ENCODE measurements around the gene PDE10A.
"Not testable (repeated sequence)": the region's sequence is repeated elsewhere in the genome, so short reads cannot be mapped to it uniquely, and the experiment has no call there.

The PDE10A gene

DNA sequence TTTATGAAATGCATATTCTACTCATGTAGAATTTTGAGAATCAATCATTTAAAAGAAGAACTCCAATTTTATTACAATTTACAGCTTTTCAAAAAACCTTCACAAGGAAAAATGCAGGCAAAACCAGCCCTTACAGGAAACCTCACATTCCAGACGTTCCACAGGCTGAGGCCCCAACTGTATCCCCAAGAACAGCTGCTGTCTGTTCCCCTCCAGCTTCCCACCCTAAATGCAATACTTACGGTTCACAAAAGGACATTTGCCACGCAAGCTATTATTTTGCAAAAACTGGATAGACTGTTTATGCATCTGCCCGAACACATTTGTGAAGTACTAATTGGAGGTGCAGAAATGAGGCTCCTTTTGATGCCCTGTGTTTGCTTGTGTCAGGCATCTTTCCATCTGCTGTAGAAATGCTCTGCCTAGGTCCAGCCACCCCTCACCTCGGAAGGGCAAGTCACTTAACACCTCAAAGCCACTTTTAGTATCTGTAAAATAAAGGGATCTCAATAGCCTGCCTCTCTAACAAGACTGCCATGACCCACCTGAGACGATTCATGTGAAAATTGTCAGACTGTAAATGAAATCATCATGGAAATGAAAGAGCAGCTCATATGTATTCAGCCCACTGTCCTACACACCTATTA is 26.5 kb downstream of the PDE10A start:
- Histone ChIP-seq H3K4me3 (ENCODE audit: low read depth in 1 of 2, low read length in 2 of 2) (no peak overlapping the region), H3K9ac (ENCODE audit: low read length) (no peak overlapping the region), H3K4me1 (ENCODE audit: insufficient read depth, low read length) (no peaks in the 10 kb centered on the region)

DNA sequence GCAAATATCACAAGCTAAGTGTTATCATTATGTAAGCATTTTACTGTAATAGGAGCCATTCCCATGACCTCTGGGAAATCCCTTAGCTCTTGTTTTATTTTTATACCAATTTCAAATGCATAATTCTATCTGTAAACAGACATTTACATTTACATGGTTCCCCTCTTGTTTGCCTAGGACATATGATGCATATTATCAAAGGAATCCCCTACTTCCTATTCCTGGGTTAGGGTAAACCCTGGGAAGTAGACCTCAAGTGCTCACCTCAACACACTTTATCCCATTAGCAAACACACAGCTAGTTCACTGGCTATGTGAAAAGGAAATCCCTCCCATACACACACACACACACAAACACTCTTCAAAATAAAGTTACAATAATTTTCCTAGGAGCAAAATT is 27.1 kb downstream of the PDE10A start:
- no peaks in the 10 kb centered on the region for H3K36me3 ChIP-seq (ENCODE audit: insufficient read depth, low read length)
- no peak overlapping the region for H3K27ac ChIP-seq (ENCODE audit: low read depth, low read length)
- no peaks in the 10 kb centered on the region for H3K4me1 ChIP-seq (ENCODE audit: insufficient read depth, low read length)
- no peak overlapping the region for H3K4me3 ChIP-seq (ENCODE audit: low read depth in 1 of 2, low read length in 2 of 2)
- H3K27me3 ChIP-seq (ENCODE audit: control insufficient read depth in 1 of 2, insufficient read depth in 2 of 2, low read length in 2 of 2): no peaks in the 10 kb centered on the region
- H3K9me3 ChIP-seq (ENCODE audit: low read length): no peaks in the 10 kb centered on the region
- H3K9ac ChIP-seq (ENCODE audit: low read length): no peak overlapping the region

More for the DNA sequence above, 26.5 kb downstream of the PDE10A start:
- no peaks in the 10 kb centered on the region for H3K36me3 ChIP-seq (ENCODE audit: insufficient read depth, low read length)
- no peak overlapping the region for H3K27ac ChIP-seq (ENCODE audit: low read depth, low read length)
- H3K27me3 ChIP-seq (ENCODE audit: control insufficient read depth in 1 of 2, insufficient read depth in 2 of 2, low read length in 2 of 2): no peaks in the 10 kb centered on the region
- H3K9me3 ChIP-seq (ENCODE audit: low read length): no peaks in the 10 kb centered on the region

DNA sequence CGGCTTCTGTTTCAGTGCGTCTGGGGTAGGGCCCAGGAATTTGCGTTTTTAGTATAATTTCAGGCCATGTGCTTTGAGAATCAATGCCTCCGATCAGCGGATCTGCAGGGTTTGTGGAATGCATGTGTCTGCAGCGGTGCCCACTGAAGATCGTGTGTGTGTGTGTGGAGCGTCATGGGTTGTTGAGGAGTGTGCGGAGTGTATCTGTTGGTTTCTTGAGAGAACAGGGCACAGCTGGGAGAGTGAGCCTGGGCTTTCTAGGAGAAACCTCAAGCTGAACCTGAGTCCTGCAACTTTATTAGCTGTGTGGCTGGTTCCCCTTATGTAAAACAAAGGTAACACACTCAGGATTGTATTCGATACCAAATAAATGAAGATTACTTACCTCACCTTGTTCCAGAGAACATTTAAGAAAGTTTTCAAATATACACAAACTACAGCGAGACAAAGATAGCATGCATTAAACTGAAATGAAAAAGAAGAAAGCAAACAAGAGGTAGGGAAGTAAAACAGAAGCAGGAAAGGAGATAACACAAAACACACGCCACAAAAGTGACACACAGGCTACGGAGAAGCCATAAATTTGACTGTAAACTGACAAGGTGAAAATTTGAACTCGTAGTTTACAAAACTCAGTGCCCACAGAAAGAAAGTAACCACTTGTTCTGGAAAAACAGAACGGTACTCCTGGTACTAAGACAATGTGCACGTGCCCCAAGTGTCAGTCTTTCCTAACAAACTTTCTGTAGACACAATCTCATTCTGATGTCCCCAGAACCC is 28.8 kb downstream of the PDE10A start:
- H3K27me3 ChIP-seq (ENCODE audit: control insufficient read depth in 1 of 2, insufficient read depth in 2 of 2, low read length in 2 of 2): no peaks in the 10 kb centered on the region
- no peaks in the 10 kb centered on the region for H3K36me3 ChIP-seq (ENCODE audit: insufficient read depth, low read length)
- no peak overlapping the region for H3K9ac ChIP-seq (ENCODE audit: low read length)
- H3K27ac ChIP-seq (ENCODE audit: low read depth, low read length): no peak overlapping the region
- no peaks in the 10 kb centered on the region for H3K4me1 ChIP-seq (ENCODE audit: insufficient read depth, low read length)
- H3K9me3 ChIP-seq (ENCODE audit: low read length): no peaks in the 10 kb centered on the region
- H3K4me3 ChIP-seq (ENCODE audit: low read depth in 1 of 2, low read length in 2 of 2): no peak overlapping the region

DNA sequence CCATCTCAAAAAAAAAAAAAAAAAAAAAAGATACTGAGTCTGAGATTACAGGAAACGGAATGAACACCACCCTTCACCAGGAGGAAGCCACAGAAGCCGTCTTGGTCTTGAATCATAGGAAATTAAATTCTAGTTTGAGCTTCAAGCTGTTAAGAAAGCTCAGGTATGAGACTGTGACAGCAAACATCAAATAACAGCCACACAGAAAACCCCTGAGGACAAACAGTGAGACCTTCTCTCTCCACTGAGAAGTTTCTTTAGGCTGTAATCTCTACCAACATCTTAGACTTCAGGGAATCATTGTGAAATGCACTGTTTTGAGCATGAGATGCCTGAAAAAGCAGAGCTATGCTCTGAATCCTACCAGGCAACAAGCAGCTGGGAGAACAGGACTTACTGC is 30.8 kb downstream of the PDE10A start:
- Histone ChIP-seq H3K4me3 (ENCODE audit: low read depth in 1 of 2, low read length in 2 of 2) (no peak overlapping the region), H3K4me1 (ENCODE audit: insufficient read depth, low read length) (no peaks in the 10 kb centered on the region), H3K27me3 (ENCODE audit: control insufficient read depth in 1 of 2, insufficient read depth in 2 of 2, low read length in 2 of 2) (no peaks in the 10 kb centered on the region), H3K27ac (ENCODE audit: low read depth, low read length) (no peak overlapping the region), H3K9me3 (ENCODE audit: low read length) (no peaks in the 10 kb centered on the region), H3K36me3 (ENCODE audit: insufficient read depth, low read length) (no peaks in the 10 kb centered on the region), H3K9ac (ENCODE audit: low read length) (no peak overlapping the region)

DNA sequence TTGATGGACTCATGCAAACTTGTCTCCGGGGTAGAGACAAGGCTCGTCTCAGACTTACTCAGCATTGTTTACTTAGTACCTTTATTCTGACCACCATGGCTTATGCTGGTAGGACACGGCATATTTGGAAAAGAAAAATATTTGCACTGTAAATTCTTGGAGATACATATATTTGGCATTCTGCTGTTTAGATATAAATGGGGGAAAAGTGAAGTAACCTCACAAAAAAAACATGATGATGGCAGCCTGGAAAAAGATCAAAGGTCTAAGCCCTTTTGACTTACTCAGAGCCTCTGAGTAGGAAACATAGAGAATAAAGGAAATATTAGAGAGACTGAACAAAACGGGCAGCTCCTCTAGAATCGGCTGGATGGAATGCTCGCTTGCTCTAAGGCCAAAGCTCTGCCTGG is 32.5 kb downstream of the PDE10A start:
- Histone ChIP-seq H3K9ac (ENCODE audit: low read length) (no peak overlapping the region), H3K4me1 (ENCODE audit: insufficient read depth, low read length) (no peaks in the 10 kb centered on the region), H3K27me3 (ENCODE audit: control insufficient read depth in 1 of 2, insufficient read depth in 2 of 2, low read length in 2 of 2) (no peaks in the 10 kb centered on the region), H3K27ac (ENCODE audit: low read depth, low read length) (no peak overlapping the region), H3K36me3 (ENCODE audit: insufficient read depth, low read length) (no peaks in the 10 kb centered on the region), H3K4me3 (ENCODE audit: low read depth in 1 of 2, low read length in 2 of 2) (no peak overlapping the region), H3K9me3 (ENCODE audit: low read length) (no peaks in the 10 kb centered on the region)

DNA sequence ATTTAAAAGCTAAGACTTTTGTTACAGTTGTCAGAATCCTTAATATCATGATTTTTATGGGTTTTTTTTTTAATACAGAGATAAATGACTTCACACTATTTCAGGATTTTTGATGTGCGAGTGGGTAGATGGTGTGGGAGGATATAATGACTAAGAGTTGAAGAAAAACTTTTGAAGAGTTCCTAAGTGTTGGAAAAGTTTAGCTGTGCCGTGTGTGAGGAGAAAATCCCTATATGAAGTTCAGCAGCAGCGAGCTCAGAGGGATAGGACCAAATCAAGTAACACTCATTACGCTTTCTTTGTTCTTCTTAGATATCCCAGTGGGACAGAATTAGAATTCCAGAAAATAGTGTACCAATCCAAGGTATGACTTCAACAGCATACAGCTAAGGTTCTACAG is 34.1 kb downstream of the PDE10A start:
- Histone ChIP-seq H3K9me3 (ENCODE audit: low read length) (no peaks in the 10 kb centered on the region), H3K27me3 (ENCODE audit: control insufficient read depth in 1 of 2, insufficient read depth in 2 of 2, low read length in 2 of 2) (no peaks in the 10 kb centered on the region), H3K4me3 (ENCODE audit: low read depth in 1 of 2, low read length in 2 of 2) (no peak overlapping the region), H3K36me3 (ENCODE audit: insufficient read depth, low read length) (no peaks in the 10 kb centered on the region), H3K4me1 (ENCODE audit: insufficient read depth, low read length) (no peaks in the 10 kb centered on the region), H3K9ac (ENCODE audit: low read length) (no peak overlapping the region), H3K27ac (ENCODE audit: low read depth, low read length) (no peak overlapping the region)

DNA sequence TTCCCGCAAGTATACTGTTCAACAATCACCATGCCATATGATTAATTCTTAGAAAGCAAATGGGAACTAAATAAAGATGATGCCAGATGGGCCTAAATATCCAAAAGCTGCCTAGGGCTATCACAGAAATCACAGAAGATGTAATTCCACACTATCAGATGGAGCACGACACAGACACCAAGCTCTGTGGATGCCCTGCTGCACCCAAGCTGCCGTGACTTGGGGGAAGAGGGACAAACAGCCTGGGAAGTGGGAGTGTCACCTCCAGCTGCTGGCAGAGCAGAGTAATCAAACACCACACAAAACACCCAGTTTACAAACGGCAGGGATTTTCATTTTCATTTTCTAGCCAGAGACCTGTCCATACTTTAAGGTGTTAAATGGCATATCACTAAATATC is 35.7 kb downstream of the PDE10A start:
- Histone ChIP-seq H3K4me1 (ENCODE audit: insufficient read depth, low read length) (no peaks in the 10 kb centered on the region), H3K27me3 (ENCODE audit: control insufficient read depth in 1 of 2, insufficient read depth in 2 of 2, low read length in 2 of 2) (no peaks in the 10 kb centered on the region), H3K9ac (ENCODE audit: low read length) (no peak overlapping the region), H3K4me3 (ENCODE audit: low read depth in 1 of 2, low read length in 2 of 2) (no peak overlapping the region), H3K9me3 (ENCODE audit: low read length) (no peaks in the 10 kb centered on the region), H3K36me3 (ENCODE audit: insufficient read depth, low read length) (no peaks in the 10 kb centered on the region), H3K27ac (ENCODE audit: low read depth, low read length) (no peak overlapping the region)

DNA sequence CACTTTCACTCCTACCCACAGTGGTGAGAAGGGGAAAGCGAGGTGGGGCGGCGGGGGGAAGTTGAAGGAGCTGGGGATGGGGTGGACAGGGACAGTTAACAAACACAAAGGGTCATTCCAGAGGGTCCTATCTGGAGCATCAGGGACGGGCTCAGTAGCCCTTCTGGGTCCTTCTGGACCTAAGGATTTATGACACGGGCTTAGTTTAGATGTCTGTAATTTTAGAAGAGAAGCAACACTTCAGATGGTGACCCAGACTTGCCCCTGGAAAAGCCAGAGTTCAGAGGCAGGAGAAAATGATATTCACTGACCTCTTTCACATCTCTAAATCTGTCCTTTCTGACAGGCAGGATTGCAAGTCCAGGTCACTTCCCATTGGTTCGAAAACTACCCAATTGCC is 36.3 kb downstream of the PDE10A start:
- Histone ChIP-seq H3K9ac (ENCODE audit: low read length) (no peak overlapping the region), H3K27me3 (ENCODE audit: control insufficient read depth in 1 of 2, insufficient read depth in 2 of 2, low read length in 2 of 2) (no peaks in the 10 kb centered on the region), H3K27ac (ENCODE audit: low read depth, low read length) (no peak overlapping the region), H3K4me3 (ENCODE audit: low read depth in 1 of 2, low read length in 2 of 2) (no peak overlapping the region), H3K9me3 (ENCODE audit: low read length) (no peaks in the 10 kb centered on the region), H3K36me3 (ENCODE audit: insufficient read depth, low read length) (no peaks in the 10 kb centered on the region), H3K4me1 (ENCODE audit: insufficient read depth, low read length) (no peaks in the 10 kb centered on the region)

DNA sequence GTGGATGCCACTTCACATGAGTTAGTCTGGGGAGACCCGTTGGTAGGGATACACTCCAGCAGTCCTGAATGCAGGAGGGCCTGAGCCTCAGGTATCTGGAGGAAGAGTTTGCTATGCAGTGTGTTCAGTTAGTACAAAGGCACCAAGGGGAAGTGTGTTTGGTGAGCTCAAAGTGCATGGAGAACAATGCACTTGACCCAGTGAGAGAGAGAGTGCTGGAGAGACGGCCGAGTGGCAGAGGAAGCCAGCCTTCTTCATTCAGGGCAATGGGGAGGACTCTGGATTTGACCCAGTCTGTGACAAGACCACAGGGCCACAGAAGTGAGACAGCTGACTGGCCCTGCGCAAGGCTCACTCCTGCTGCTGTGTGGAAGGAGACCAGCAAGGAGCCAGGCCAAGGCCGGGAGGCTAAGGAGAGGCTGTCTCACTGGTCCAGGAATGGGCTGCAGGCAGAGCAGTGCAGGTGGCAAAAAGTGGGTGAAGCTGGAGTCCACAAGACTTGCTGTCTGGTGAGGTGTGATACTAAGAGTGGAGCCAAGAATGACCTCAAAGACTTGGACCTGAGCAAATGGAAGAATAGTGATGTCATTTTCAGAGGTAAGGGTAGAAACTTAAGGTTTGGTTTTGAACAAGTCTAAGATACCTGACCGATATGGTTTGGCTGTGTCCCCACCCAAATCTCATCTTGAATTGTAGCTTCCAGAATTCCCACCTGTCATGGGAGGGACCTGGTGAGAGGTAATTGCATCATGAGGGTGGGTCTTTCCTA is 38.0 kb downstream of the PDE10A start:
- Histone ChIP-seq H3K27ac (ENCODE audit: low read depth, low read length) (no peak overlapping the region), H3K9ac (ENCODE audit: low read length) (no peak overlapping the region), H3K27me3 (ENCODE audit: control insufficient read depth in 1 of 2, insufficient read depth in 2 of 2, low read length in 2 of 2) (no peaks in the 10 kb centered on the region), H3K36me3 (ENCODE audit: insufficient read depth, low read length) (no peaks in the 10 kb centered on the region), H3K9me3 (ENCODE audit: low read length) (no peaks in the 10 kb centered on the region), H3K4me3 (ENCODE audit: low read depth in 1 of 2, low read length in 2 of 2) (no peak overlapping the region), H3K4me1 (ENCODE audit: insufficient read depth, low read length) (no peaks in the 10 kb centered on the region)

DNA sequence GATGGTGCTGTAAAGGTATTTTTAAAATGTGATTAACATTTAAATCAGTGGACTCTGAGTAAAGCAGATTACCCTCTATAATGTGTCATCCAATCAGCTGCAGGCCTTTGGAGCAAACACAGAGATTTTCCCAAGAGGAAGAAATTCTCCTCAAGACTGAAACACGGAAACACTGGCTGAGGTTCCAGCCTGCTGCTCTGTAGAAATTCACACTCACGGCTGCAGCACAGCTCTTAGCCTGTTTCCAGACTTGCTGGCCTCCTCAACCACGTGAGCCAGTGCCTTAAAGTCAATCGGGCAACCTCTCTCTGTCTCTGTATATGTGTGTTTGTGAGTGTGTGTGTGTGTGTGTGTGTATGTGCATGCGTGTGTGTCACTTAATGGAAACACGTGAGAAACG is 41.1 kb downstream of the PDE10A start:
- Histone ChIP-seq H3K27me3 (ENCODE audit: control insufficient read depth in 1 of 2, insufficient read depth in 2 of 2, low read length in 2 of 2) (no peaks in the 10 kb centered on the region), H3K9ac (ENCODE audit: low read length) (no peak overlapping the region), H3K4me1 (ENCODE audit: insufficient read depth, low read length) (no peaks in the 10 kb centered on the region), H3K4me3 (ENCODE audit: low read depth in 1 of 2, low read length in 2 of 2) (no peak overlapping the region), H3K9me3 (ENCODE audit: low read length) (no peaks in the 10 kb centered on the region), H3K36me3 (ENCODE audit: insufficient read depth, low read length) (no peaks in the 10 kb centered on the region), H3K27ac (ENCODE audit: low read depth, low read length) (no peak overlapping the region)

DNA sequence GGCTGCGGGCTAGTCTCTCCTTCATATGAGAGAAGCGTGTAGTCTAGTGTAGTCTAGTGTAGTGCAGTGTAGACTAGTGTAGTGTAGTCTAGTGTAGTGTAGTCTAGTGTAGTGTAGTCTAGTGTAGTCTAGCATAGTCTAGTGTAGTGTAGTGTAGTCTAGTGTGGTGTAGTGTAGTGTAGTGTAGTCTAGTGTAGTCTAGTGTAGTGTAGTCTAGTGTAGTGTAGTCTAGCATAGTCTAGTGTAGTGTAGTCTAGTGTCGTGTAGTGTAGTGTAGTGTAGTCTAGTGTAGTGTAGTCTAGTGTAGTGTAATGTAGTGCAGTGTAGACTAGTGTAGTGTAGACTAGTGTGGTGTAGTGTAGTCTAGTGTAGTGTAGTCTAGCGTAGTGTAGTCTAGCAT is 44.1 kb downstream of the PDE10A start:
- not testable (repeated sequence) for H3K27ac ChIP-seq (ENCODE audit: low read depth, low read length); H3K9ac ChIP-seq (ENCODE audit: low read length); H3K4me1 ChIP-seq (ENCODE audit: insufficient read depth, low read length); H3K4me3 ChIP-seq (ENCODE audit: low read depth in 1 of 2, low read length in 2 of 2); H3K9me3 ChIP-seq (ENCODE audit: low read length); H3K27me3 ChIP-seq (ENCODE audit: control insufficient read depth in 1 of 2, insufficient read depth in 2 of 2, low read length in 2 of 2); H3K36me3 ChIP-seq (ENCODE audit: insufficient read depth, low read length)

All from muscle layer of colon (tissue), 2 donors.